Measurements from ENCODE around the gene EPPIN. TPM values are rescaled to one million over a fixed set of nuclear protein-coding genes. Genes with fewer than 3 reads are reported as not detected.

Gene EPPIN
- total and polyA plus RNA-seq, 2 of the 8 experiments (the other 6 are each of a cell fraction or from before 2014, with no cell fraction given) = 0.06 TPM; not detected in 1

GRCh38 chr20:45588800-45589199 is 41.6 kb upstream of the EPPIN start:
- no peak overlapping the region for H4K91ac ChIP-seq (replicated peaks; ENCODE audit: insufficient read length, low read length)
- H3K4me2 ChIP-seq (ENCODE audit: insufficient read depth in 1 of 2, low read depth in 2 of 2, low read length in 2 of 2) = no peak overlapping the region
- ChIA-PET CTCF (ENCODE audit: partially characterized antibody) (interaction anchor here (0.6 to 1.9 kb wide), 4 partner anchors 9 to 244 kb away, joined by 3 to 17 read pairs (median 3); partner anchors contain the start of gene WFDC8), POLR2A (ENCODE audit: partially characterized antibody) (interaction anchor here (1.1 kb wide), 1 partner anchor 183 kb away, joined by 3 read pairs; no protein-coding TSS in a partner anchor)
- no peak overlapping the region for H3K4ac ChIP-seq (replicated peaks; ENCODE audit: insufficient read length, low read depth, low read length)
- no peaks in the 10 kb centered on the region for H3K23me2 ChIP-seq (ENCODE audit: low read depth, low read length)
- H2AK5ac ChIP-seq (ENCODE audit: low read depth, low read length) = no peak overlapping the region
- DNase-seq (ENCODE audit: low read depth in 1 of 2, low spot score in 2 of 2) (no peak), FAIRE-seq (peak; percentile 52)
- no peak overlapping the region for H4K8ac ChIP-seq (ENCODE audit: extremely low read depth, insufficient read depth, low read length)
- H3K79me2 ChIP-seq (ENCODE audit: control insufficient read depth in 1 of 2, insufficient read depth in 2 of 2, low read length in 2 of 2) = no peaks in the 10 kb centered on the region
- no peak overlapping the region for H2BK5ac ChIP-seq (ENCODE audit: low read depth, low read length)
- H2BK120ac ChIP-seq (replicated peaks; ENCODE audit: low read depth, low read length) = no peak overlapping the region
- H3K79me1 ChIP-seq (ENCODE audit: low read depth, low read length) = no peaks in the 10 kb centered on the region
- H3K23ac ChIP-seq (ENCODE audit: insufficient read length) = no peak overlapping the region
- H2BK12ac ChIP-seq (ENCODE audit: low read depth, low read length) = no peak overlapping the region
- no peak overlapping the region for H3K9ac ChIP-seq (replicated peaks in 1 of 4; ENCODE audit: extremely low read depth in 1 of 4, low read depth in 3 of 4, low read length in 3 of 4)
- H4K5ac ChIP-seq (ENCODE audit: insufficient read length, low read depth, low read length) = no peak overlapping the region
- no peaks in the 10 kb centered on the region for H3K9me3 ChIP-seq (ENCODE audit: insufficient read depth in 2 of 2, low read depth in 1 of 2, low read length in 1 of 2)
- no peak overlapping the region for H3K18ac ChIP-seq (ENCODE audit: extremely low read depth, low read length)
- peak overlapping the region; percentile 11; the same call in 1 of the 2 replicates for H2BK20ac ChIP-seq (ENCODE audit: low read length)
- H3K4me3 ChIP-seq (ENCODE audit: extremely low read depth in 1 of 4, insufficient read depth in 2 of 4, low read depth in 3 of 4, low read length in 4 of 4) = no peak overlapping the region
- no peaks in the 10 kb centered on the region for H3K36me3 ChIP-seq (ENCODE audit: control insufficient read depth in 2 of 4, insufficient read depth in 4 of 4, low read length in 3 of 4)
- H3K27ac ChIP-seq (ENCODE audit: low read depth, low read length) = no peak overlapping the region
- TF ChIP-seq CBX8 (IDR thresholded peaks at IDR 0.05; ENCODE audit: borderline replicate concordance, low read depth, low read length) (no peak), JUND (IDR thresholded peaks at IDR 0.05; ENCODE audit: low read length) (peak; percentile 61; the same call in 1 of the 2 replicates)
- no peaks in the 10 kb centered on the region for H4K20me1 ChIP-seq (replicated peaks in 1 of 2; ENCODE audit: control insufficient read depth in 1 of 2, insufficient read depth in 2 of 2, low read length in 2 of 2)
- H3K27me3 ChIP-seq (replicated peaks in 1 of 4; ENCODE audit: control insufficient read depth in 3 of 4, extremely low read depth in 1 of 4, insufficient read depth in 3 of 4, low read length in 3 of 4) = no peaks in the 10 kb centered on the region
- H2BK15ac ChIP-seq (ENCODE audit: low read length) = no peak overlapping the region
- 88% methylated on average over 2 of the region's 2 CpGs; no CpG with 5 or more reads in 1 of the 2 experiments for WGBS, 2 experiments (ENCODE audit: extremely low coverage in 1 of 2, insufficient coverage in 1 of 2, insufficient read length in 1 of 2, insufficient replicate concordance in 2 of 2, low coverage in 1 of 2, low lambda C conversion rate in 2 of 2, missing lambda C conversion rate in 1 of 2)
- no peaks in the 10 kb centered on the region for H3K4me1 ChIP-seq (replicated peaks in 1 of 4; ENCODE audit: control insufficient read depth in 3 of 4, insufficient read depth in 4 of 4, low read length in 3 of 4)
- H3K14ac ChIP-seq (ENCODE audit: insufficient read length) = no peak overlapping the region
- no peak overlapping the region for H3K56ac ChIP-seq (replicated peaks; ENCODE audit: insufficient read length, low read depth, low read length)
- no peak overlapping the region for H2AFZ ChIP-seq (ENCODE audit: low read length)
